GM21723 (cell line): Measurements from ENCODE around the gene AKR1C8.
"Not testable (repeated sequence)": the region's sequence is repeated elsewhere in the genome, so short reads cannot be mapped to it uniquely, and the experiment has no call there.

Experiments used
- ATAC-seq: cut with Tn5 transposase; IDR thresholded peaks from one replicate; pipeline ENCODE4 v1.9.1; 2021; ENCODE audit warnings: mild to moderate bottlenecking, moderate library complexity; ENCODE audit not compliant: unreplicated experiment

AKR1C8 gene

DNA sequence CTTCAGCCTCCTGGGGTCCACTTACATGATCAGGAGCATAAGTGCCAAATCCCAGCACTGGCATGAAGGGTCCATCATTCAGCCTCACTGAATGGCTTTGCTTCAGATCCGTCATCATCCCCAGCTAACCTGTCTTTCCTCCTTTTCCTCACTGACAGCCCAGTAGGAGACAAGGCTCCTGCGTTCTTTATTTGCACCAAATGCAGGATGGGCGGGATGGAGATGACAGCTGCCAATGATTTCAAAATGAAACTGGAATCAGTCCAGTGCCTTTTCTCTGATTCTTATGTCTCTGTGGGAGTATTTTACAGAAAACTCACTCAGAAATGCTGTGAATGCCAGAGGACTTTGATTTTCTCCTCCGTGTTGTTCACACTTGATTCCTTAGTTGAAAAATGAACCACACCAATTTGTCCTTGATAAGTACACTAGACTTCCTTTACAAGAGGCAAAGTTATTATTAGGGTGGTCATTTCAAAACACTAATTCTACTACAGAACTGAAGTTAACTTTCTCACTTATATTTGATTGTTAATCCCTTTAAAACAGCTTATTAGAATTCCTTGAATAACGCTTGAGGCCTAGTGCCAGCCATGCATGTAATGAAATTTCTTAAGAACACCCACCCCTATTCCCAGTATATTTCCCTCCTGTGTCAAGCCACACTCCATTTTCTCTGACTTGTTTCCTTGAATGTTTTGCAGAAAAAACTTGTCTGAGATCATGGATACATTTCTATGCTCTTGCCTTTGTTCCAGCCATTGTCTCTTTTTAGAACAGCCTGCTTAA is at the start of gene AKR1C8:
TSS of gene AKR1C8 (minus strand) at position 164 of the 789 bp plus-strand sequence. CDS start at position 118, 46 bp downstream.
- no peak for ATAC-seq

- ATAC-seq = no peak
Measured at GRCh38 chr10:5234106-5234860, 49.3 kb upstream of the AKR1C8 start.

DNA sequence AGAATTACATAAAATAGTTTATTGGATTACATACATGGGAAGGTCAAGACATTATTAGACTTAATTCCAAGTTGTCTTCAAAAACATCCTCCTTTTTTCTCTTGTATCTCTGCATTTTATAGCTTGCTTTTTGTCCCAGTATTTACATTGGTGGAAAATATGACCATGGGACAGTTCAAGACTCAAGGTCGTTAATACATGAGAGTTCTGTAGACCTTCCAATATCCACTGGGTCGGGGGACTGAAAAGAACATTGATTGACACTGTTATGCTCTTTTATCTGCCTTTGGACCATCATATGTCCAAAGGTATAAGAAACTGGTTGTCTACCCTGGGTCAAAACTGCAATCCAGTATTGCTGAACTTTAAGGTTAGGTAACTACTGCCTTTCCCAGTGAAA is 48.4 kb upstream of the AKR1C8 start:
- no peak for ATAC-seq

DNA sequence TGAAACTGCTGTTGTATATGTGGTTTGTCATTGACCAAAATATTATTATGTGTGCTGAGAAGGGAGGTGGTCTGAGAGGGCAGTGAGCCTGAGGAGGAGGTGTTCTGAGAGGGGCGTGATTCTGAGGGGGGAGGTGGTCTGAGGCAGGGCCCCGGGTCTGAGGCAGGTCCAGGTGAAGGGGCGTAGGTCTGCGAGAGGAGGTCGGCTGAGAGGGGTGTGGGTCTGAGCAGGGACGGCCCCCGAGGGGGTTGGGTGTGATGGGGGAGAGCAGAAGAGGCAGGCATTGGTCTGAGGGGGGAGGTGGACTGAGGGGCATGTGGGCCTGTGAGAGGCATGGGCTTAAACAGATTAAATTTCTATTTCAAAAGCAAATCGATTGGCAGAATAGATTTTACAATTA is 44.1 kb upstream of the AKR1C8 start:
- no peak for ATAC-seq

DNA sequence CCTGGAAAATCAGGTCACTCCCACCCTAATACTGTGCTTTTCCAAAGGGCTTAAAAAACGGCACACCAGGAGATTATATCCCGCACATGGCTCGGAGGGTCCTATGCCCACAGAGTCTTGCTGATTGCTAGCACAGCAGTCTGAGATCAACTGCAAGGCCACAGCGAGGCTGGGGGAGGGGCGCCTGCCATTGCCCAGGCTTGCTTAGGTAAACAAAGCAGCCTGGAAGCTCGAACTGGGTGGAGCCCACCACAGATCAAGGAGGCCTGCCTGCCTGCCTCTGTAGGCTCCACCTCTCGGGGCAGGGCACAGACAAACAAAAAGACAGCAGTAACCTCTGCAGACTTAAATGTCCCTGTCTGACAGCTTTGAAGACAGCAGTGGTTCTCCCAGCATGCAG is 38.0 kb upstream of the AKR1C8 start:
- not testable (repeated sequence) for ATAC-seq

DNA sequence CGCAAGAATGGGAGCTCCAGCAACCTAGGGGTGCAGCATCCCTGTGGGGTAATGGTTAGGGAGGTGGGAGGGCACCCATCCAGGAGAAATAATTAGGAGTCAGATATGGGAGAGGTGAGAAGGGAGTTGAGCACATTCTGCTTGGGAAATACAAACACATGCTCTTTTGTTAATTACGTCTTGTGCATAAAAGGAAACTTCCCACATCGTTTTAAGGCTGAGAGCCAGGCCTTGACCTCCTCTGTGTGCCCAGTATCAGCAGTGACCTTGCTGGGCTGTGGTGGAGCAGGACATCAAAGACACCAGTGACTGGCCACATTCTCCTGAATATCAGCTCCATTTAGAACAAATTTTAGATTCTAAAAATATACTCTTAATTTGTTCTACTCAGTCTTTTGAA is 34.3 kb upstream of the AKR1C8 start:
- no peak for ATAC-seq

DNA sequence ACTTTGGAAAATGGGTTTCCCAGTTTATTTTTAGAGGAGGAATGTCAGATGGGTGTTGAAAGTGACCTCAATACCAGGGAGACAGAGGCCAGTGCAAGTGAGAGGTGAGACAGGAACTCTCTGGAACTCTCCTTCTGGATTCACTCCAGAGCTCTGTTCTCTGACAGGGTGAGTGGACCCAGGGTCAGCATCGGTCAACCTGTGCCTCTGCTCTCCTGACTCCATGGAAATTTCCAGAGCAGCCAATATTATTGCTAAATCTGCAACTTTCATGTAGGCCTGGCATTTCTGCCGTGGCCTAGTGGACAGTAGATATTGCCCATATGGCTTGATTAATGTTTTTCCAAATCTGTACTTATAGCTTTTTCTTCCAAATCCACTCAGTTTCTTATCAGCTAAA is 31.9 kb upstream of the AKR1C8 start:
- no peak for ATAC-seq

GRCh38 chr10:5211696-5212536 is 27.0 kb upstream of the AKR1C8 start:
- no peak for ATAC-seq

- not testable (repeated sequence) for ATAC-seq
Measured at GRCh38 chr10:5210261-5210660, 25.3 kb upstream of the AKR1C8 start.

GRCh38 chr10:5209776-5210175 is 24.8 kb upstream of the AKR1C8 start:
- ATAC-seq = not testable (repeated sequence)

DNA sequence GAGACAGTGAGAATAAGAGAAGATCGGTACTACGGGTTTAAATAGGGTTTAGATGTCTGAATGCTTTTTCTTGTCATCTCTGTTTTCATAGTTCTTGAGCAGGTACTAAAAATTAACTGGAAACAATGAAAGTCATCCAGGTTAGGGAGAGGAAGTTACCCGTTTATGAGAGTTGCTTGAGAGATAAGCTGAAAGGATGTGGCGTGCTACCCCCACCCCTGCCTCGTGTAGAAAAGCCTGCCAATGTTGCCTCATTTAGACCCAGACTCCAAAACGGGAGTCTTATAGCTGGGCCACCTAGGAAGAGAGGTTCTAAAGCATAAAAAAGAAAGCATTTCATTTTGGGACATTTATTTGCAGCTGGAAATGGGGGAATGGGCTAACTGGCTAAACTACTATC is 21.8 kb upstream of the AKR1C8 start:
- ATAC-seq = no peak

DNA sequence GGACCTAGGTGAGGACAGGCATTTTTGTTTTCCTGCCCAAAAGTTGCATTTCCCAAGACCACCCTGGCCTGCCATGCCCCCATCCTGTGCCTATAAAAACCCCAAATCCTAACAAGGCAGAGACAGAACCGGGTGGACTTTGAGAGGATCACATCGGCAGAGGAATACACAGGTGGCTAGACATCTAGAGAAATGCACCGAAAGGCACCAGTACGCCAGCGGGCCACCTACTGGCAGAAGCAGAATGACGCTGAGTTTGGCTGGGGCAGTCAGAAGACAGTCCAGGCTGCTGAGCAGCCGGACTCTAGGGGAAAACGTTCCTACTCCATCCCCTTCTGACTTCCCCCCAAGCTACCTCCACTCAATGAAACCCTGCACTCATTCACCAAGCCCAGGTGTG is 14.4 kb upstream of the AKR1C8 start:
- ATAC-seq = no peak

GRCh38 chr10:5198386-5198785 is 13.4 kb upstream of the AKR1C8 start:
- ATAC-seq = no peak

GRCh38 chr10:5196702-5197113 is 11.8 kb upstream of the AKR1C8 start, which contains the start of gene AKR1C4:
TSS of gene AKR1C4 (plus strand) at chr10:5196837. CDS start at chr10:5196868, 31 bp downstream.
- no peak for ATAC-seq

- ATAC-seq = no peak
Measured at GRCh38 chr10:5195727-5196374, 10.9 kb upstream of the AKR1C8 start.

GRCh38 chr10:5194431-5194830 is 9.5 kb upstream of the AKR1C8 start:
- ATAC-seq = no peak

- no peak for ATAC-seq
Measured at GRCh38 chr10:5188358-5188757, 3.4 kb upstream of the AKR1C8 start.

DNA sequence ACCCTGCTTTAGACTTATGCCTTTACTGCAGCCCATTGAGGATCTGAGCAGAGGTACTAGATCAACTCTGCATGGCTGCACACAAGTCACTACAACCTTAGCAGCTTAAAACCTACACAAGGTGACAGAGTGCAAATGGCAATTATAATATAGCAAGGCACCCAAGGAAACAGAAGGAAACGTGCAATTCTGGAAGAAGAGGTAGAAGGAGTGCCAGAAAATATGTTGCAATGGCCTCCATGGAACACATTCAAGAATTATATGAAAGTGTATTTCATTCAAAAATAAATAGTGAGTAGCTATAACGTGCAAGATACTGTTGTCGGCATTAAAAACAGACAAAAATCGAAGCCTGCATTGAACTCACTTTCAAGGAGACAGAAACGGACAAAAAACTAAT is 2.9 kb upstream of the AKR1C8 start:
- no peak for ATAC-seq

DNA sequence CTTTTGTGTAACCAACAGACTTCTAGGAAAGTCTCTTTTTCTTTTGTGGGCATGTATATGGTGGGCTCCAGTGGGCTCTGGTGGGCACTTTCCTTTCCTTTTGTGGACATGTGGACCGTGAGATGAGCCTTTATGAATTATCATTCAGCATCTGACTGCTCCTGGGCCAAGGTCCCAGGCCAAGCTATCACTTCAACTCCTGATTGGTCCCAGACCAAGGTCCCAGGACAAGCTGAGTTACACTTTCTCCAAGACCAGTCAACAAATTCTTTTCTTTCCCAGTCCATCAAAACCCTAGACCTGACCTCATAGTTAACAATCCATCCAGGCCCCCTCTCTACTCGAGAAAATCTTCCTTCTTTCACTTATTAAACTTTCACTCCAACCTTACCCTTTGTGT is 1.0 kb downstream of the AKR1C8 start:
- ATAC-seq = no peak

GRCh38 chr10:5180503-5180902 is 4.4 kb downstream of the AKR1C8 start:
- ATAC-seq = not testable (repeated sequence)

DNA sequence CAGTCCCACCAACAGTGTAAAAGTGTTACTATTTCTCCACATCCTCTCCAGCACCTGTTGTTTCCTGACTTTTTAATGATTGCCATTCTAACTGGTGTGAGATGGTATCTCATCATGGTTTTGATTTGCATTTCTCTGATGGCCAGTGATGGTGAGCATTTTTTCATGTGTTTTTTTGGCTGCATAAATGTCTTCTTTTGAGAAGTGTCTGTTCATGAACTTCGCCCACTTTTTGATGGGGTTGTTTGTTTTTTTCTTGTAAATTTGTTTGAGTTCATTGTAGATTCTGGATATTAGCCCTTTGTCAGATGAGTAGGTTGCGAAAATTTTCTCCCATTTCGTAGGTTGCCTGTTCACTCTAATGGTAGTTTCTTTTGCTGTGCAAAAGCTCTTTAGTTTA is 9.4 kb downstream of the AKR1C8 start:
- not testable (repeated sequence) for ATAC-seq
